Activated CD8-positive, alpha-beta T cell treated with anti-CD3 and anti-CD28 coated beads, Interleukin-2, amount 10 ng/mL, durations not matched to agents 7 days and 5 days (primary cell): ENCODE data around the gene KRTAP10-6. TPM values are rescaled to one million over a fixed set of nuclear protein-coding genes. Genes with fewer than 3 reads are reported as not detected.
"Not testable (repeated sequence)": the region's sequence is repeated elsewhere in the genome, so short reads cannot be mapped to it uniquely, and the experiment has no call there.

Experiments
- ATAC-seq: fragments of 150-1000 bp; cut with Tn5 transposase; one replicate; pipeline ENCODE4 v1.10.0; 2021; ENCODE audit warnings: moderate library complexity
- CTCF ChIA-PET: fragments of 350-600 bp; sonication (Branson Sonifier 250); formaldehyde crosslinking; loops from one replicate; lab custom pipeline; 2021; ENCODE audit warnings: antibody characterized with exemption; lab: Charles Lee
- POLR2A ChIA-PET: fragments of 350-600 bp; sonication (Branson Sonifier 250); formaldehyde crosslinking; loops from one replicate; lab custom pipeline; 2021; ENCODE audit warnings: antibody characterized with exemption; lab: Charles Lee
- DNase-seq: peaks from one replicate; pipeline ENCODE4 v3.0.0-alpha.2; 2020
- H3K27ac Mint-ChIP-seq: one replicate; pipeline ENCODE4 v1.8.0; 2021; ENCODE audit warnings: mild to moderate bottlenecking, mixed read lengths
- H3K27me3 Mint-ChIP-seq: one replicate; pipeline ENCODE4 v1.8.0; 2021; ENCODE audit warnings: low read depth, mixed read lengths
- H3K36me3 Mint-ChIP-seq: one replicate; pipeline ENCODE4 v1.8.0; 2021; ENCODE audit warnings: low read depth, mixed read lengths
- H3K4me1 Mint-ChIP-seq: one replicate; pipeline ENCODE4 v1.8.0; 2021; ENCODE audit warnings: low read depth, mixed read lengths
- H3K4me3 Mint-ChIP-seq: one replicate; pipeline ENCODE4 v1.8.0; 2021; ENCODE audit warnings: mild to moderate bottlenecking, mixed read lengths
- H3K9me3 Mint-ChIP-seq: one replicate; pipeline ENCODE4 v1.8.0; 2022; ENCODE audit warnings: mixed read lengths; ENCODE audit not compliant: insufficient read depth
- total RNA-seq, 2 experiments: library from RNA; stranded (reverse); gene quantifications; one replicate each; pipeline ENCODE4 v1.2.3, GENCODE V29; 2021

The KRTAP10-6 gene
- total RNA-seq, 2 experiments from 2014 or later = not detected

DNA sequence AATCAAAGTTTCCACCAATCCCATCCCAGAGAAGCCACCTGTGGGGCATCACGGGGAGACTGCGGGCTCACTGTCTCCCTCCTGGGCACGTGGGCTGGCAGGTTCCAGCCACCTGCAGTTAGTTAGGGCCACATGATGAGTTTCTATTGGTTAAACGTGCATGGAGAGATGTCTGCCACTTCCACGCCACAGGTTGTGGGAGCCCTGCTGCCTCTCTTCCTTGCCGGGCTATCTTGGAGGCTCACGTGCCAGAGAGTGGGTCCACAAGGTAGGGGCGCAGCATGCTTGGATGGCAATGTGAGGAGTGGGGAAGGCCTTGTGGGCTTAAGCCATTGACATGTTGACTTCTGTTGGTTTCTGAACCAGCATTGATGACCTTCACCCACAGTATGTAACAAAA, 11.6 kb upstream of the KRTAP10-6 start:
- peaks cover 11% of the 10 kb centered on the region for H3K27me3 Mint-ChIP-seq
- ChIA-PET POLR2A (no interaction called here), CTCF (no interaction called here)
- ATAC-seq = no peak
- no peaks in the 10 kb centered on the region for H3K36me3 Mint-ChIP-seq
- no peak for DNase-seq
- H3K4me1 Mint-ChIP-seq = no peaks in the 10 kb centered on the region
- no peak overlapping the region for H3K4me3 Mint-ChIP-seq
- H3K9me3 Mint-ChIP-seq = no peaks in the 10 kb centered on the region
- no peak overlapping the region for H3K27ac Mint-ChIP-seq

DNA sequence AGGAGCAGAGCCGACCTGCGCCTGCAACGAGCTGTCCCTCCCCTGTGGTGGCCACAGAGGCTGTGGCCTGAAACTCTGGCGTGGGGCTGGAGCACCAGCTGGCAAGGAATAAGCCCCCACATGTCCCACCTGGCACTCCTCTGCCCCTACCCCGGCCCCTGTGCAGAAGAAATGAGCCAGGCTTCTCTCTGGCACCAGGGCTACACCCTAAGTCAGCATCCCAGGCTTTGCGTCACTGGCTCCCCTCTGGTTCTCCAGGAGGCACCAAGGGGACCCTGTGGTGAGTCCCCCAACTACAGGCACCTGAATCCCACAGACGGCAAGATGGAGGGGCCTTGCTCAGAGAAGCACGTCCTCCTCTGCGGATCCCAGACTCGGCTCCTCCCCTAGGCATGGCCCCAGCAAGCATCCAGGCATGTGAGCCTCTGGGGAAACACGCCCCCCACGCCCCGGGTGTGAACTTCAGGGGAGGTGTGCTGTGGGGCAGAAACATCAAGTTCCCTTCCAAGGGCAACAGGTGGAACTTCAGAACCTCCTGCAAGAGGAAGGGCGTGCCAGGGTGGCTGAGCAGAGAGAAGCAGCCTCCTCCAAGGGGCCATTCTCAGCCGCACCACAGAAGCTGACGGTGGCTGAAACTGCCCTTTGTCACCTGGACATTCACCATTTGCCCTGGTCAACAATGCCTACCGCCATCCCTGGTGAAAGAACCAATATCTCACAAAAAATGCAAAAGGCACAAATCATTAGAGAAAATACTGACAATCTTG, 11.0 kb upstream of the KRTAP10-6 start:
- CTCF ChIA-PET = no interaction called here
- no peak for DNase-seq
- no peak overlapping the region for H3K27ac Mint-ChIP-seq
- no peak overlapping the region for H3K4me3 Mint-ChIP-seq
- no peaks in the 10 kb centered on the region for H3K36me3 Mint-ChIP-seq
- no peak for ATAC-seq
- H3K4me1 Mint-ChIP-seq = no peaks in the 10 kb centered on the region
- peaks cover 11% of the 10 kb centered on the region for H3K27me3 Mint-ChIP-seq
- H3K9me3 Mint-ChIP-seq = no peaks in the 10 kb centered on the region
- POLR2A ChIA-PET = no interaction called here

DNA sequence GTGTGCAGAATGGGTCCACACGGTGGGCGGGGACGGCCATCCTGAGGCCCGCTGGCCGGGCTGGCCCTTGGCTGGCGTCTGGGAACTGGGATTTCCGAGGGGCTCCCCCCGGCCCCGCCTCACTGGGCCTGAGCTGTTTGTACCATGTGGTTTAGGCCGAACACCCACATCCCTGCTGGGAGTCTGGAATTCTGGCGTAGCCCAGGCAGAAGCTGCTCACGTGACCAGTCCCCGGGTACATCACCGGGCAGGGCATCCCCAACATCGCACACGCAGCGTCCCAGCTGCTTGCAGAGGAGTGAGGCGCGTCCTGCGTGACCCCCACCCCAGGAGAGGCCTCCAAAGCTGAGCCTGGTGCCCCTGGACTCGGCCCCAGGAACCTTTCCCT, 10.2 kb upstream of the KRTAP10-6 start:
- Mint-ChIP-seq H3K9me3 (no peaks in the 10 kb centered on the region), H3K27me3 (peaks cover 9% of the 10 kb centered on the region), H3K27ac (no peak overlapping the region), H3K4me3 (no peak overlapping the region), H3K36me3 (no peaks in the 10 kb centered on the region), H3K4me1 (no peaks in the 10 kb centered on the region)
- ChIA-PET POLR2A (no interaction called here), CTCF (no interaction called here)
- DNase-seq = no peak
- ATAC-seq = no peak

DNA sequence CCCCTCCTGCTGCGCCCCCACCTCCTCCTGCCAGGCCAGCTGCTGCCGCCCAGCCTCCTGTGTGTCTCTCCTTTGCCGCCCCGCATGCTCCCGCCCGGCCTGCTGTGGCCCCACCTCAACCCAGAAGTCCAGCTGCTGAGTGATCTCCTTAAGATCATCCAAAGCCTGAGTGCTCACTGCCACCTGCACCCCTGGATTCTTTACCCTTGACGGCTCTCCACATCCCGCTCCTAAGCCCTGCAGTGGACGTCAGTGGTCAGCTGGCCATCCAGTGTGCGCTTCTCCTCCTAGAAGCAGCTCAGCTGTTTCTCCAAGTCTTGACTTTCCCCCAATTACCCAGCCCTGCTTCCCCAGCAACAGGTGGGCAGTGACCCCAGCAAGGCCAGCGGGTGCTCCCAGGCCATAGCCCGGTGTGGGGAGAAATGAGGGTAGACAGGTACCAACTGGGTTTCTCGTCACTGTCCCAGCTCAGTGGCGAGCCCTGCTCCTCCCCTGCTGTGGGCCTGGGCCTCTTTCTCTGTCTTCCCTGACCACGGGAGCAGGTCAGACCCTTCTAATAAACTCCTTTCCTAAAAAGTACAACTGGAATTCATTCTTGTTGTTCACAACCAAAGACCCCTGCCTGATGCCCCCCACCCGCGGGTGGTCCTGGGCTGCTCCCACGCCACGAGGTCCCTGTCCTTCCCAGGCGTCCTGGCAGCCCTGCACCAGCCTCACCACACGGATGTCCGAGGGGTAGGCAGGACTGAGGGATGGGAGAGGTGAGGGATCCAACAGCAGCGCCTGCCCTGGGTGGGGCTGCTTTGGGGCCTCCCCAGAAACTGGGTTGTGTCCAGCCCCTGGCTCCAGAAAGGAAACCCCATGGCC, 9.5 kb upstream of the KRTAP10-6 start:
- peaks cover 9% of the 10 kb centered on the region for H3K27me3 Mint-ChIP-seq
- H3K36me3 Mint-ChIP-seq = no peaks in the 10 kb centered on the region
- no peak overlapping the region for H3K4me3 Mint-ChIP-seq
- CTCF ChIA-PET = no interaction called here
- H3K4me1 Mint-ChIP-seq = no peaks in the 10 kb centered on the region
- POLR2A ChIA-PET = interaction anchor here (0.8 kb wide), 1 partner anchor 24 kb away, joined by 3 read pairs; no protein-coding TSS in a partner anchor
- H3K9me3 Mint-ChIP-seq = no peaks in the 10 kb centered on the region
- peak overlapping the region; percentile 56 for H3K27ac Mint-ChIP-seq
- no peak for ATAC-seq
- DNase-seq = no peak

DNA sequence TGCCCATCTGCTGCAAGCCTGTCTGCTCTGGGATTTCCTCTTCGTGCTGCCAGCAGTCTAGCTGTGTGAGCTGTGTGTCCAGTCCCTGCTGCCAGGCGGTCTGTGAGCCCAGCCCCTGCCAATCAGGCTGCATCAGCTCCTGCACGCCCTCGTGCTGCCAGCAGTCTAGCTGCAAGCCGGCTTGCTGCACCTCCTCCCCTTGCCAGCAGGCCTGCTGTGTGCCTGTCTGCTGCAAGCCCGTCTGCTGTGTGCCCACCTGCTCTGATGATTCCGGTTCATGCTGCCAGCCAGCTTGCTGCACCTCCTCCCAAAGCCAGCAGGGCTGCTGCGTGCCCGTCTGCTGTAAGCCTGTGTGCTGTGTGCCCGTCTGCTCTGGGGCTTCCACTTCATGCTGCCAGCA, 8.8 kb upstream of the KRTAP10-6 start:
- CTCF ChIA-PET, H3K36me3 Mint-ChIP-seq, H3K4me1 Mint-ChIP-seq, H3K4me3 Mint-ChIP-seq, ATAC-seq, H3K27me3 Mint-ChIP-seq, H3K9me3 Mint-ChIP-seq, H3K27ac Mint-ChIP-seq, DNase-seq: not testable (repeated sequence)
- POLR2A ChIA-PET = interaction anchor here (0.8 kb wide), 1 partner anchor 25 kb away, joined by 3 read pairs; no protein-coding TSS in a partner anchor

DNA sequence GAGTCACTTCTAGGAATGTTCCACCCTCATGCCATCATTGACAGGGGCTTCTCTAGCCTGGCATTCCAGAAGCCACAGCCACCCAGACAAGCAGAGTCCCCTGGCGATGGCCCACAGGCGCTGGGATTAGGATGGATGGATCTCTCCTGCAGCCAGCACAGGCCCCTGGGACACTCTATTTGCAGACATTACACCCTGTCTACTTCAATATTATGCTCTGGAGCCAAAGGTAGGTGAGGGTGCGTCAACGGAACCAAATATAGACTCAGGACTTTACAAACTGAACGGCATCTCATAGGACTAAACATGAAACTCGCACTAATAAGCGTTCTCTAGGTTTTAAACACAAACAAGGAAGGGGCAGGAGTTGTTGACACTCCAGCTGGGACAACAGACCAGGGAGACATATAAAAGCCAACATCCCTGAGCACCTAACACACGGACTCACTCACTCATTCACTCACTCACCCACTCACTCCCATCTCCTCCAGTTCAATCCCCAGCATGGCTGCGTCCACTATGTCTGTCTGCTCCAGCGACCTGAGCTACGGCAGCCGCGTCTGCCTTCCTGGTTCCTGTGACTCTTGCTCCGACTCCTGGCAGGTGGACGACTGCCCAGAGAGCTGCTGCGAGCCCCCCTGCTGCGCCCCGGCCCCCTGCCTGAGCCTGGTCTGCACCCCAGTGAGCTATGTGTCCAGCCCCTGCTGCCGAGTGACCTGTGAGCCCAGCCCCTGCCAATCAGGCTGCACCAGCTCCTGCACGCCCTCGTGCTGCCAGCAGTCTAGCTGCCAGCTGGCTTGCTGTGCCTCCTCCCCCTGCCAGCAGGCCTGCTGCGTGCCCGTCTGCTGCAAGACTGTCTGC, 8.0 kb upstream of the KRTAP10-6 start, which contains the start of gene KRTAP10-7:
TSS of gene KRTAP10-7 (plus strand) at position 480 of the 861 bp plus-strand sequence. CDS start at position 505, 25 bp downstream.
- DNase-seq, H3K27me3 Mint-ChIP-seq, ATAC-seq, H3K4me3 Mint-ChIP-seq, H3K27ac Mint-ChIP-seq, CTCF ChIA-PET, POLR2A ChIA-PET, H3K36me3 Mint-ChIP-seq, H3K4me1 Mint-ChIP-seq, H3K9me3 Mint-ChIP-seq: not testable (repeated sequence)

DNA sequence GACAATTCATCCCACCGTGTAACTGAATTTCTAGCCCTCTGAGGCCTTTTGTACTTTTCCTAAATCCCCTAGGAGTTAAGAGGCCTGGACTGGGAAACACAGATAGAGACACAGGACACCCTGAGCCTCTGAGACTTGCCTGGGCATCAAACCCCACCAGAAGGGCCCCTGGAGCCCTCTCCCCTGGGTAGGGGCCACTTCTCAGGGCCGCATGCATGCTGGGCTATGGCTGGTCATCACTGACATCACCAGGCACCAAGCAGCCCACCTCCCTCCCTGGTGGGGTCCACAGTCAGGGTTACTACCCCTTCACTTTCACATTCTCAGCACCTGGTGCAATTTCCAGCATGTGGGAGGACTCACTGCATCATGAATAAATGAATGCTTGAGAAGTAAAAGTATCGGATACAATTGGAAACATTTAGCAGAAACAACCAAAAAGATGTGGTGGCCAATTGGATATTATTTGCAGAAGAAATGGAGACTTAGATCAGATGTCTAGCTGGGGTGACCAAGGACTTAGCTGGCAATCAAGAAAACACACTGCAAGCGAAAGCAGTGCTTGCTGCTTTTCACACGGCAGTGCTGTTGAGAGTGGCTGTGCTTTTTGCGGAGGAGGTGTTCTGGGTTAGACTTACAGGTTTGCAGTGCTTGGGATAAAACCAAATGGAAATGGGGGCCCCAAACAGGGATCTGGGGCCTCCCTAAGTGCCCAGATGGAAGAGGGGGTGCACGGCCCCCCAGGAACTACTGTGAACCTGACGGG, 7.1 kb upstream of the KRTAP10-6 start:
- no peak overlapping the region for H3K27ac Mint-ChIP-seq
- CTCF ChIA-PET = no interaction called here
- POLR2A ChIA-PET = no interaction called here
- H3K27me3 Mint-ChIP-seq = no peaks in the 10 kb centered on the region
- H3K4me3 Mint-ChIP-seq = no peak overlapping the region
- H3K9me3 Mint-ChIP-seq = no peaks in the 10 kb centered on the region
- no peaks in the 10 kb centered on the region for H3K4me1 Mint-ChIP-seq
- H3K36me3 Mint-ChIP-seq = no peaks in the 10 kb centered on the region
- ATAC-seq (no peak), DNase-seq (no peak)

DNA sequence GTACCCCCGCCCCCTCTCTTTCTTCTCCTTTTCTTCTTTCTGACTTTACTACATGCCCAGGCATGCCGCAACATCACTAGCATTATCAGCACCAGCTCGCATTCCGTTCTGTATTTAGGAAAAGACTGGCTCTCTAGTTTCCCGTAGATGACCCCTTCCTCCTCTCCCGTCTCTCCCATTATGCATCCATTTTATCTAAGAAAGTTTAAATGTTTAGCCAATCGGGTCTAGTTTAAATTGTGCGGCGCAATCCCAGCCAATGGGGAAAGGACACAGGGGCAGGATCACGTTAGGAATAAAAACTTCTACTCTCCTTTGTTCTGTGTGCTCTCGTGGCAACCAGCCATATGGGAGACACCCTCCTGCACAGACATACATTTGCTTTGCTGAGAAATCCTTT, 5.8 kb upstream of the KRTAP10-6 start:
- ATAC-seq (no peak), DNase-seq (no peak)
- H3K4me3 Mint-ChIP-seq = no peak overlapping the region
- POLR2A ChIA-PET = no interaction called here
- CTCF ChIA-PET = no interaction called here
- H3K4me1 Mint-ChIP-seq = peaks cover 2% of the 10 kb centered on the region
- H3K9me3 Mint-ChIP-seq = no peaks in the 10 kb centered on the region
- no peaks in the 10 kb centered on the region for H3K27me3 Mint-ChIP-seq
- H3K27ac Mint-ChIP-seq = no peak overlapping the region
- no peaks in the 10 kb centered on the region for H3K36me3 Mint-ChIP-seq

DNA sequence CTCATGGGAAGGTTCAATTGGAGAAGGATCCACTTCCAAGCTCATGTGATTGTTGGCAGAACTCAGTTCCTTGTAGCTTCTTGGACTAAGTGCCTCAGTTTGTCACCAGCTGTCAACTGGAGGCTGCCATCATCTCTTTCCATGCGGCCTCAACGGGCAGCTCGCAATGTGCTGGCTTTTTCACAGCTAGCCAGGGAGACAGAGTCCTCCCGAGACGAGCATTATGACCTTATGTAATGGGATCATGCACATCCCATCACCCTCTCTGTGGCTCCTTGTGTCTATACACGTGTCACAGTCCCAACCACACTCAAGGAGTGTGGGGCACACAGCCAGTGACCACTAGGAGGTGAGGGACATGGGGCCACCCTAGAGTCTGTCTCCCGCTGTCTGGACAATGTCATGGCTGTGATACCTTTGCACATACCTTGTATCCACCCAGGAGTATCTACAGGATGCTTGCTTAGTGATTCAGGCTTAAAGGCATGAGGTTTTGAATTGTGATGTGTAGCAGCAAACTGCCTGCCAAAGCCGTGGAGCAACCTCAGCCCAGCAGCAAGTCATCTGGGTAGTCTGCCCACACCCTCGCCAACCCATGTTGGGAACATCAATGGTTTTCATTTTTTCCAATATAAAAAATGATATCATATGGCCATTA, 3.9 kb upstream of the KRTAP10-6 start:
- POLR2A ChIA-PET = no interaction called here
- Mint-ChIP-seq H3K27me3 (no peaks in the 10 kb centered on the region), H3K27ac (no peak overlapping the region), H3K9me3 (no peaks in the 10 kb centered on the region), H3K4me1 (peaks cover 2% of the 10 kb centered on the region), H3K4me3 (no peak overlapping the region), H3K36me3 (no peaks in the 10 kb centered on the region)
- DNase-seq (no peak), ATAC-seq (no peak)
- CTCF ChIA-PET = interaction anchor here (1.2 to 1.3 kb wide), 2 partner anchors 86 to 197 kb away, joined by 4 to 5 read pairs; no protein-coding TSS in a partner anchor

DNA sequence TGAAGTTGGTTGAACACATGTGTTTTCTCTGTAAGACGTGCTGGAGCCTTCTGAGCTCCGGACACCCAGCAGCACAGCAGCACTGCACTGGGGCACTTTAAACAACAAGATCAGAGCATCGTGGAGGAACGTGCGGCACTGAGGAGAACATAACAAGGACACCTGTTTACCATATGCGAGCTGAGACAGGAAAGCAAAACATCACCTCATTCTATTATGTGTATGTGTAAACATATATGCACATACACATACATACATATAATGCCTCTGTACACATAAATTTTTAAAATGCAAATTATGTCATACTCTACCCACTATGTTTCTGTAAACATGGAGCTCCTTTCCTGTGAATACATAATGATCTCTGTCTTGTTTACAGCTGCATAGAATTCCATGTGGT, 3.2 kb upstream of the KRTAP10-6 start:
- Mint-ChIP-seq H3K4me3 (no peak overlapping the region), H3K27ac (no peak overlapping the region), H3K9me3 (no peaks in the 10 kb centered on the region), H3K4me1 (peaks cover 2% of the 10 kb centered on the region), H3K27me3 (no peaks in the 10 kb centered on the region), H3K36me3 (no peaks in the 10 kb centered on the region)
- DNase-seq (no peak), ATAC-seq (no peak)
- CTCF ChIA-PET = interaction anchor here (1.2 to 1.3 kb wide), 2 partner anchors 85 to 198 kb away, joined by 4 to 5 read pairs; no protein-coding TSS in a partner anchor
- POLR2A ChIA-PET = no interaction called here
